CD14-positive monocyte (primary cell): ENCODE measurements around the gene NLGN1. TPM values are rescaled to one million over a fixed set of nuclear protein-coding genes. Genes with fewer than 3 reads are reported as not detected.

ENCODE experiments used
- DNase-seq, 3 donors: peaks; one replicate each; pipeline ENCODE4 v3.0.0-alpha.2; 2011 to 2022
- H2AFZ ChIP-seq: 2 replicates; pipeline ENCODE4 v1.6.0; 2012; ENCODE audit warnings: mild to moderate bottlenecking, low read depth, low read length, inconsistent platforms; ENCODE audit not compliant: insufficient read depth, poor library complexity, severe bottlenecking
- H3K27ac ChIP-seq, 2 donors: 1 replicate in 1 of 2; 2 replicates in 1 of 2; pipeline ENCODE4 v1.5.1; 2012 to 2013; ENCODE audit warnings: low read length in 2 of 2, control low read depth in 1 of 2, inconsistent platforms in 1 of 2, low read depth in 1 of 2, mild to moderate bottlenecking in 1 of 2
- H3K27me3 ChIP-seq, 2 donors: one replicate each; pipeline versions ENCODE4 v1.6.0 to v1.6.1; 2011 to 2013; ENCODE audit warnings: low read length in 2 of 2; ENCODE audit not compliant: control insufficient read depth in 2 of 2, insufficient read depth in 2 of 2
- H3K36me3 ChIP-seq, 2 donors: replicated peaks in 1 of 2; 1 replicate in 1 of 2; 2 replicates in 1 of 2; pipeline versions ENCODE4 v1.5.1 to v1.6.1; 2012 to 2013; ENCODE audit warnings: low read length in 2 of 2, control low read depth in 1 of 2, inconsistent platforms in 1 of 2, mild to moderate bottlenecking in 1 of 2; ENCODE audit not compliant: insufficient read depth in 2 of 2, control insufficient read depth in 1 of 2
- H3K4me1 ChIP-seq, 2 donors: 1 replicate in 1 of 2; 2 replicates in 1 of 2; pipeline versions ENCODE4 v1.5.1 to v1.6.1; 2012 to 2013; ENCODE audit warnings: low read length in 2 of 2, control low read depth in 1 of 2, inconsistent platforms in 1 of 2, mild to moderate bottlenecking in 1 of 2, moderate library complexity in 1 of 2; ENCODE audit not compliant: insufficient read depth in 2 of 2, control insufficient read depth in 1 of 2
- H3K4me2 ChIP-seq: replicated peaks from 2 replicates; pipeline ENCODE3; 2012; ENCODE audit warnings: low read length, moderate library complexity, mild to moderate bottlenecking; ENCODE audit not compliant: poor library complexity, severe bottlenecking; ENCODE audit errors: extremely low read depth
- H3K4me3 ChIP-seq, 3 experiments: fragments of 200-600 bp in 1 of 3; sonication (generic) in 1 of 3; replicated peaks in 1 of 3; 1 replicate in 2 of 3; 2 replicates in 1 of 3; pipeline ENCODE4 v1.5.1; 2011 to 2013; ENCODE audit warnings: low read length in 3 of 3, mild to moderate bottlenecking in 3 of 3, control low read depth in 2 of 3, low read depth in 2 of 3, inconsistent platforms in 1 of 3, moderate library complexity in 1 of 3
- H3K79me2 ChIP-seq: 2 replicates; pipeline ENCODE4 v1.6.0; 2012; ENCODE audit warnings: mild to moderate bottlenecking, control low read depth, inconsistent platforms, low read length, moderate library complexity; ENCODE audit not compliant: insufficient read depth
- H3K9ac ChIP-seq: 2 replicates; pipeline ENCODE4 v1.6.0; 2017; ENCODE audit warnings: low read length, mild to moderate bottlenecking; ENCODE audit not compliant: insufficient read depth, poor library complexity, severe bottlenecking
- H3K9me3 ChIP-seq, 2 donors: replicated peaks in 1 of 2; 1 replicate in 1 of 2; 2 replicates in 1 of 2; pipeline versions ENCODE4 v1.5.1 to v1.6.1; 2012 to 2013; ENCODE audit warnings: low read length in 2 of 2, control low read depth in 1 of 2; ENCODE audit not compliant: control insufficient read depth in 1 of 2, insufficient read depth in 1 of 2
- H4K20me1 ChIP-seq: 2 replicates; pipeline ENCODE4 v1.6.0; 2012; ENCODE audit warnings: mild to moderate bottlenecking, low read length, control low read depth, moderate library complexity; ENCODE audit not compliant: insufficient read depth
- H3K27ac Mint-ChIP-seq, 7 donors: one replicate each; pipeline ENCODE4 v1.8.0; 2020; ENCODE audit warnings: mild to moderate bottlenecking in 7 of 7, mixed read lengths in 7 of 7, moderate library complexity in 6 of 7, inconsistent platforms in 2 of 7
- H3K27me3 Mint-ChIP-seq, 3 donors: one replicate each; pipeline ENCODE4 v1.8.0; 2021 to 2022; ENCODE audit warnings: low read depth in 3 of 3, mild to moderate bottlenecking in 3 of 3, mixed read lengths in 3 of 3, moderate library complexity in 3 of 3, inconsistent platforms in 1 of 3
- H3K36me3 Mint-ChIP-seq, 2 donors: one replicate each; pipeline ENCODE4 v1.8.0; 2020; ENCODE audit warnings: mixed read lengths in 2 of 2, inconsistent platforms in 1 of 2, mild to moderate bottlenecking in 1 of 2
- H3K4me1 Mint-ChIP-seq: one replicate; pipeline ENCODE4 v1.8.0; 2020; ENCODE audit warnings: mild to moderate bottlenecking, mixed read lengths
- H3K4me3 Mint-ChIP-seq, 2 donors: one replicate each; pipeline ENCODE4 v1.8.0; 2020; ENCODE audit warnings: mild to moderate bottlenecking in 2 of 2, mixed read lengths in 2 of 2, moderate library complexity in 1 of 2
- H3K9me3 Mint-ChIP-seq, 7 donors: one replicate each; pipeline ENCODE4 v1.8.0; 2020 to 2022; ENCODE audit warnings: mixed read lengths in 7 of 7, mild to moderate bottlenecking in 6 of 7, moderate library complexity in 6 of 7, inconsistent platforms in 2 of 7
- WGBS: methylation state at CpG from one replicate; pipeline ENCODE4 v1.1.5; 2013; ENCODE audit warnings: missing lambda C conversion rate; ENCODE audit not compliant: insufficient coverage; 5-methylcytosine and 5-hydroxymethylcytosine counted together
- intact Hi-C, 2 donors: fragments of 100-400 bp; cut with micrococcal nuclease; formaldehyde crosslinking; loops; one replicate each; pipeline versions ENCODE4 v1.15.0 to v1.15.1; 2023
- polyA plus RNA-seq, 3 donors: library from polyadenylated mRNA; depleted of rRNA in 1 of 3; unstranded in 2 of 3; stranded (reverse) in 1 of 3; fragments of 300-500 nt in 2 of 3; fragments of >200 nt in 1 of 3; fragmentation: Illumina TruSeq in 2 of 3; gene quantifications; 1 replicate in 2 of 3; 2 replicates in 1 of 3; pipeline ENCODE4 v1.2.3, GENCODE V29; 2012 to 2021
- TF ChIP-seq, protein P1 (sequence below): fragments of 200-600 bp; IDR thresholded peaks from one replicate; pipeline ENCODE4 v1.8.0; 2022; ENCODE audit warnings: antibody characterized with exemption, mild to moderate bottlenecking

NLGN1 gene
- polyA plus RNA-seq, 3 donors: not detected

DNA sequence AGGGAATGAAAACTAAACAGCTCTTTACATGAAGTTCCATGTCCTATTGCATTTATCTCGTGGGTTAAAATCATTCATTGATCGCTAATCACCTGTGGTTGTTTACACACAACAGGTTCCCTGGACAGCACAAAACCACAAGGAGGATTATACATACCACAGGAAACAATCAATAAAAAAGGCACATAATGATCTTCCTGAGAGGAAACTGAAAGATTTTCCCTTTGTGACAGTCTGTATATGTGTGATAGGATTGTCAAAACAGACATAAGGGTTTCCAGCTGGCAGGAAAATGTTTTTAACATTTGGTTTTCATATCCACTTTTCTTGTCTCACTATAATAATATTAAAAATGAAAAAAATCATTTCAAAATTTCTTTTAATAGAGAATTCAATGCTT lies 541.8 kb downstream of the NLGN1 start:
- WGBS: no CpG with 5 or more reads among the region's 2 CpGs
- no peaks in the 10 kb centered on the region for H3K36me3 Mint-ChIP-seq

DNA sequence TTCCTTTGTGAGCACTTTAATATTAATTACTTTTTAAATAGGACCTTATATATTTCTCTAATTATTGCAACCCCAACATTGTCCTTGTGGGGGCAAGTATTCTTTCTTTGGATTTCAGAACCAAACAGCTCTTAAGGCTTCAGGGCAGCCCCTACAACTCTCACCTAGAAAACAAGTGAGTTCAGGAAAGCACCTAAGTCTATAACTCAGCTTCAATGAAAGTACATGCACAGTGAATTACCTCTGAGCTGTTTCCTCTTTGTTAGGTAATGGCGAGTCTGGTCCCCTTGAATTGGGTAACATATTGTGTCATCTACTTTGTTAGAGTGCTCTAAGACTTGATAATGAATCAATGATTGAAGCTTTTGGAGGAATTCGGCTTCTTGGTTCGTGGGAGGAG lies 545.7 kb downstream of the NLGN1 start:
- H3K36me3 Mint-ChIP-seq: no peaks in the 10 kb centered on the region
- H3K27me3 ChIP-seq: no peaks in the 10 kb centered on the region
- H3K4me2 ChIP-seq: no peak overlapping the region
- no peak overlapping the region for H2AFZ ChIP-seq
- WGBS: no CpG with 5 or more reads among the region's 3 CpGs
- H3K27ac Mint-ChIP-seq: no peak overlapping the region
- H3K4me1 Mint-ChIP-seq: no peaks in the 10 kb centered on the region
- H3K9ac ChIP-seq: no peak overlapping the region
- no peaks in the 10 kb centered on the region for H3K36me3 ChIP-seq
- no peaks in the 10 kb centered on the region for H3K79me2 ChIP-seq
- H3K9me3 Mint-ChIP-seq: peaks cover 0 to 1% (median 0%) of the 10 kb centered on the region in 7 donors
- no peak overlapping the region for H3K4me3 Mint-ChIP-seq
- no peak for DNase-seq
- no peaks in the 10 kb centered on the region for H4K20me1 ChIP-seq
- H3K27ac ChIP-seq: no peak overlapping the region
- no peak overlapping the region for H3K4me3 ChIP-seq
- no peaks in the 10 kb centered on the region for H3K9me3 ChIP-seq
- H3K4me1 ChIP-seq: no peaks in the 10 kb centered on the region
- TF ChIP-seq, protein P1, sequence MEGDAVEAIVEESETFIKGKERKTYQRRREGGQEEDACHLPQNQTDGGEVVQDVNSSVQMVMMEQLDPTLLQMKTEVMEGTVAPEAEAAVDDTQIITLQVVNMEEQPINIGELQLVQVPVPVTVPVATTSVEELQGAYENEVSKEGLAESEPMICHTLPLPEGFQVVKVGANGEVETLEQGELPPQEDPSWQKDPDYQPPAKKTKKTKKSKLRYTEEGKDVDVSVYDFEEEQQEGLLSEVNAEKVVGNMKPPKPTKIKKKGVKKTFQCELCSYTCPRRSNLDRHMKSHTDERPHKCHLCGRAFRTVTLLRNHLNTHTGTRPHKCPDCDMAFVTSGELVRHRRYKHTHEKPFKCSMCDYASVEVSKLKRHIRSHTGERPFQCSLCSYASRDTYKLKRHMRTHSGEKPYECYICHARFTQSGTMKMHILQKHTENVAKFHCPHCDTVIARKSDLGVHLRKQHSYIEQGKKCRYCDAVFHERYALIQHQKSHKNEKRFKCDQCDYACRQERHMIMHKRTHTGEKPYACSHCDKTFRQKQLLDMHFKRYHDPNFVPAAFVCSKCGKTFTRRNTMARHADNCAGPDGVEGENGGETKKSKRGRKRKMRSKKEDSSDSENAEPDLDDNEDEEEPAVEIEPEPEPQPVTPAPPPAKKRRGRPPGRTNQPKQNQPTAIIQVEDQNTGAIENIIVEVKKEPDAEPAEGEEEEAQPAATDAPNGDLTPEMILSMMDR: no peak
- H3K27me3 Mint-ChIP-seq: no peaks in the 10 kb centered on the region
- intact Hi-C loops: no loop called here

More for the DNA sequence above, 541.8 kb downstream of the NLGN1 start:
- Mint-ChIP-seq H3K27ac (no peak overlapping the region), H3K4me3 (no peak overlapping the region), H3K9me3 (peaks cover 0 to 1% (median 0%) of the 10 kb centered on the region in 7 donors), H3K27me3 (no peaks in the 10 kb centered on the region), H3K4me1 (no peaks in the 10 kb centered on the region)
- intact Hi-C loops: no loop called here
- Histone ChIP-seq H3K36me3 (no peaks in the 10 kb centered on the region), H4K20me1 (no peaks in the 10 kb centered on the region), H2AFZ (no peak overlapping the region), H3K9ac (no peak overlapping the region), H3K79me2 (no peaks in the 10 kb centered on the region), H3K27me3 (no peaks in the 10 kb centered on the region), H3K27ac (no peak overlapping the region), H3K4me3 (no peak overlapping the region), H3K4me1 (no peaks in the 10 kb centered on the region), H3K9me3 (no peaks in the 10 kb centered on the region), H3K4me2 (no peak overlapping the region)
- TF ChIP-seq, protein P1: no peak
- no peak for DNase-seq
